HCT116 (cell line): ENCODE measurements around the gene TRIP13. TPM values are rescaled to one million over a fixed set of nuclear protein-coding genes. Genes with fewer than 3 reads are reported as not detected.

Experiments
- ATAC-seq: fragments of 200-7000 bp; cut with Tn5 transposase; 2 replicates; pipeline ENCODE4 v1.9.1; 2020; ENCODE audit warnings: mild to moderate bottlenecking, moderate library complexity
- BruUV-seq: library from RNA; stranded (reverse); fragments of 400-500 nt; replicated peaks from 2 replicates; lab custom pipeline; 2021; lab: Mats Ljungman, UMichigan
- CTCF ChIA-PET: fragments of 300-600 bp; sonication (Branson Sonifier 250); formaldehyde crosslinking; loops from one replicate; lab custom pipeline; 2021; ENCODE audit warnings: antibody characterized with exemption; lab: Charles Lee
- POLR2A ChIA-PET: fragments of 300-600, 350-600 bp; sonication (Branson Sonifier 250); formaldehyde crosslinking; loops from one replicate; lab custom pipeline; 2021; ENCODE audit warnings: antibody characterized with exemption; lab: Charles Lee
- RAD21 ChIA-PET, 2 experiments: fragments of 300-600 bp; sonication (Branson Sonifier 250); formaldehyde crosslinking; loops; one replicate each; lab custom pipeline; 2023; ENCODE audit warnings: low total read pairs in 2 of 2; ENCODE audit not compliant: uncharacterized antibody in 2 of 2, unreplicated experiment in 2 of 2, low non-redundant PET in 1 of 2; lab: Charles Lee
- DNase-seq: peaks from one replicate; pipeline ENCODE4 v3.0.0-alpha.2; 2010; ENCODE audit warnings: low read depth, low spot score
- H2AFZ ChIP-seq: fragments of 200-600 bp; shearing (Covaris generic), sonication (generic); 2 replicates; pipeline ENCODE4 v1.6.1; 2017; ENCODE audit warnings: low read depth, mixed run types, mixed read lengths, antibody characterized with exemption, low read length; ENCODE audit not compliant: poor library complexity, severe bottlenecking
- H3K27ac ChIP-seq: 2 replicates; pipeline ENCODE4 v1.5.1; 2012; ENCODE audit warnings: low read depth, low read length
- H3K27me3 ChIP-seq: fragments of 200-600 bp; sonication (generic); 2 replicates; pipeline ENCODE4 v1.6.1; 2016; ENCODE audit warnings: mixed run types, low read length, mixed read lengths; ENCODE audit not compliant: insufficient read depth
- H3K36me3 ChIP-seq, 2 experiments: fragments of 200-500 bp in 1 of 2; fragments of 200-600 bp in 1 of 2; sonication (Bioruptor generic) in 1 of 2; sonication (generic) in 1 of 2; 2 replicates each; pipeline versions ENCODE4 v1.5.1 to v1.6.1; 2014 to 2016; ENCODE audit warnings: low read length in 2 of 2, inconsistent platforms in 1 of 2, mixed read lengths in 1 of 2, mixed run types in 1 of 2; ENCODE audit not compliant: insufficient read depth in 2 of 2, control insufficient read depth in 1 of 2
- H3K4me1 ChIP-seq, 2 experiments: fragments of 200-600 bp in 1 of 2; sonication (generic) in 1 of 2; 2 replicates each; pipeline versions ENCODE4 v1.5.1 to v1.6.1; 2012 to 2017; ENCODE audit warnings: low read length in 2 of 2, inconsistent platforms in 1 of 2, mild to moderate bottlenecking in 1 of 2, mixed read lengths in 1 of 2, mixed run types in 1 of 2, moderate library complexity in 1 of 2; ENCODE audit not compliant: insufficient read depth in 2 of 2, control insufficient read depth in 1 of 2
- H3K4me2 ChIP-seq: fragments of 200-600 bp; sonication (generic); 2 replicates; pipeline ENCODE4 v1.6.1; 2017; ENCODE audit warnings: mixed run types, low read length, mixed read lengths
- H3K4me3 ChIP-seq, 2 experiments: fragments of 200-600 bp in 1 of 2; sonication (generic) in 1 of 2; replicated peaks in 1 of 2; 2 replicates each; pipeline ENCODE4 v1.5.1; 2011 to 2016; ENCODE audit warnings: low read length in 2 of 2, control low read depth in 1 of 2, low read depth in 1 of 2, mild to moderate bottlenecking in 1 of 2, mixed read lengths in 1 of 2, mixed run types in 1 of 2
- H3K79me2 ChIP-seq: fragments of 200-600 bp; sonication (generic); 2 replicates; pipeline ENCODE4 v1.6.1; 2017; ENCODE audit warnings: mild to moderate bottlenecking, mixed run types, low read length, moderate library complexity, mixed read lengths; ENCODE audit not compliant: insufficient read depth
- H3K9ac ChIP-seq: fragments of 200-600 bp; sonication (generic); 2 replicates; pipeline ENCODE4 v1.6.1; 2016; ENCODE audit warnings: low read length, mixed read lengths
- H3K9me2 ChIP-seq: fragments of 200-600 bp; sonication (generic), shearing (Covaris generic); 2 replicates; pipeline ENCODE4 v1.6.1; 2017; ENCODE audit warnings: mixed run types, mild to moderate bottlenecking, moderate library complexity; ENCODE audit not compliant: insufficient read depth
- H3K9me3 ChIP-seq, 2 experiments: fragments of 200-500 bp in 1 of 2; fragments of 200-600 bp in 1 of 2; sonication (Bioruptor generic) in 1 of 2; sonication (generic) in 1 of 2; 2 replicates each; pipeline ENCODE4 v1.6.1; 2014 to 2017; ENCODE audit warnings: low read length in 2 of 2, mixed read lengths in 2 of 2, inconsistent platforms in 1 of 2, low read depth in 1 of 2, mild to moderate bottlenecking in 1 of 2, mixed run types in 1 of 2, moderate library complexity in 1 of 2; ENCODE audit not compliant: control insufficient read depth in 1 of 2, insufficient read depth in 1 of 2
- H4K20me1 ChIP-seq: fragments of 200-600 bp; sonication (generic), shearing (Covaris generic); 2 replicates; pipeline ENCODE4 v1.6.1; 2017; ENCODE audit warnings: mixed run types, mild to moderate bottlenecking, moderate library complexity; ENCODE audit not compliant: insufficient read depth
- CBX3 ChIP-seq: IDR thresholded peaks from 2 replicates; pipeline ENCODE4 v1.6.1; 2012; ENCODE audit warnings: low read depth
- CEBPB ChIP-seq: IDR thresholded peaks from 2 replicates; pipeline ENCODE4 v1.6.1; 2012; ENCODE audit warnings: low read depth
- EGR1 ChIP-seq: IDR thresholded peaks from 2 replicates; pipeline ENCODE4 v1.6.1; 2012; ENCODE audit warnings: low read depth
- ELF1 ChIP-seq: IDR thresholded peaks from 2 replicates; pipeline ENCODE4 v1.6.1; 2012; ENCODE audit warnings: low read depth, borderline replicate concordance
- FOSL1 ChIP-seq: IDR thresholded peaks from 2 replicates; pipeline ENCODE4 v1.6.1; 2012; ENCODE audit warnings: low read depth
- JUND ChIP-seq: IDR thresholded peaks from 2 replicates; pipeline ENCODE4 v1.6.1; 2012
- POLR2A ChIP-seq: IDR thresholded peaks from 2 replicates; pipeline ENCODE4 v1.7.0; 2011; ENCODE audit warnings: borderline replicate concordance; ENCODE audit not compliant: insufficient read depth, insufficient read length; ENCODE audit errors: extremely low read depth
- POLR2AphosphoS5 ChIP-seq: IDR thresholded peaks from 2 replicates; pipeline ENCODE4 v1.6.1; 2011; ENCODE audit warnings: mild to moderate bottlenecking, low read depth, low read length, moderate library complexity
- RAD21 ChIP-seq: IDR thresholded peaks from 2 replicates; pipeline ENCODE4 v1.6.1; 2012; ENCODE audit warnings: low read depth, mild to moderate bottlenecking
- SIN3A ChIP-seq: IDR thresholded peaks from 2 replicates; pipeline ENCODE4 v1.6.1; 2012; ENCODE audit warnings: low read depth
- SP1 ChIP-seq: IDR thresholded peaks from 2 replicates; pipeline ENCODE4 v1.6.1; 2012; ENCODE audit warnings: low read depth
- SRF ChIP-seq: IDR thresholded peaks from 2 replicates; pipeline ENCODE4 v1.6.1; 2012; ENCODE audit warnings: low read depth
- YY1 ChIP-seq: IDR thresholded peaks from 2 replicates; pipeline ENCODE4 v1.6.1; 2011; ENCODE audit warnings: low read length, low read depth, moderate library complexity, mild to moderate bottlenecking; ENCODE audit not compliant: insufficient replicate concordance; ENCODE audit errors: extremely low read depth
- ZFX ChIP-seq: fragments of 450-650 bp; IDR thresholded peaks from 2 replicates; pipeline ENCODE4 v1.6.1; 2017
- ZNF274 ChIP-seq: fragments of 200-500 bp; sonication (Bioruptor generic); IDR thresholded peaks from 2 replicates; pipeline ENCODE4 v1.6.1; 2014; ENCODE audit warnings: mild to moderate bottlenecking, low read depth, low read length, inconsistent platforms
- intact Hi-C: fragments of 100-400 bp; cut with micrococcal nuclease; formaldehyde crosslinking; loops from 2 replicates; pipeline ENCODE4 v1.10.0; 2022
- total RNA-seq: library from RNA; stranded (reverse); gene quantifications from one replicate; pipeline ENCODE4 v1.2.1, GENCODE V29; 2021; ENCODE audit not compliant: unreplicated experiment
- TF ChIP-seq, protein P1 (sequence below), 3 experiments: fragments of 200-600 bp in 1 of 3; sonication (generic) in 1 of 3; IDR thresholded peaks in 2 of 3; conservative IDR thresholded peaks in 1 of 3; 2 replicates each; pipeline ENCODE4 v1.5.1; 2012 to 2017; ENCODE audit warnings: low read depth in 2 of 3, low read length in 2 of 3, antibody characterized with exemption in 1 of 3, borderline replicate concordance in 1 of 3, control low read depth in 1 of 3, mild to moderate bottlenecking in 1 of 3, mixed read lengths in 1 of 3, mixed run types in 1 of 3, moderate library complexity in 1 of 3; ENCODE audit not compliant: insufficient read depth in 1 of 3
- TF ChIP-seq, protein P2 (sequence below): IDR thresholded peaks from 2 replicates; pipeline ENCODE4 v1.6.1; 2012

Gene TRIP13
- total RNA-seq, 1 experiment from 2014 or later = 45.0 TPM

DNA sequence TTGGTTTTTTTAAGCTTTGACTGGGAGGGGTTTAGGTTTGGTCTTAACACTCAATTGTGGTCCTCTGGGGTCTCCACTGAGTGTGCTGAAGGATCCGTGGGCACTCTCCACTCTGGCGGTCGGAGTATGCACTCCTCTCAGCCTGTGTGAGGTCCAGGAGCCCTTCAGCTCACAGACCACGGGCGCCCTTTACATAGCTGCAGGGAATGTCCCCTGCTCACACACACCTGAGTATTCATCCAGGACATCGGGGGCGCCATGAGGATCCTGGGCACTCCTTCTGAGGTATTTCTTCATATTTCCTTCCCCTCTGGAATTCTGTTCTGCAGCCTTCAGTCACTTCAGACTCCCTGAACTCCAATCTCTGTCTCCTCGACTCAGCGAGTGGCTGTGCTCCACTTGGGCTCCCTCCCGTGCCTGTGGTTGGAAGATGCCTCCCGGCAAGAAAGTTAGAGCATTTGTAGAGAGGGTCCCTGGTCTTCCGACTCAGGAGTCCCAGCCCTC lies 12.5 kb downstream of the TRIP13 start:
- intact Hi-C loops = loop anchor here (10.0 kb wide), 1 partner anchor 460 kb away; the partner anchor contains the start of gene EXOC3
- Histone ChIP-seq H4K20me1 (peaks cover 5% of the 10 kb centered on the region; the same call in 1 of the 2 replicates), H2AFZ (no peak overlapping the region), H3K79me2 (peaks cover 20% of the 10 kb centered on the region; the same call in 1 of the 2 replicates), H3K4me2 (no peak overlapping the region), H3K9me2 (no peaks in the 10 kb centered on the region), H3K4me3 (no peak overlapping the region), H3K4me1 (no peaks in the 10 kb centered on the region), H3K36me3 (peaks cover 37 to 60% of the 10 kb centered on the region in 2 experiments), H3K27me3 (no peaks in the 10 kb centered on the region), H3K9ac (no peak overlapping the region), H3K27ac (no peak overlapping the region), H3K9me3 (no peaks in the 10 kb centered on the region)
- ChIA-PET CTCF (no interaction called here), RAD21 (no interaction called here), POLR2A (no interaction called here)
- no peak for DNase-seq
- no TSS peak for BruUV-seq
- ATAC-seq = no peak
- TF ChIP-seq YY1 = no peak
- no peak for TF ChIP-seq SIN3A
- no peak for TF ChIP-seq ZNF274
- TF ChIP-seq ZFX = no peak
- TF ChIP-seq SRF = no peak
- TF ChIP-seq POLR2A = no peak
- TF ChIP-seq, protein P1, sequence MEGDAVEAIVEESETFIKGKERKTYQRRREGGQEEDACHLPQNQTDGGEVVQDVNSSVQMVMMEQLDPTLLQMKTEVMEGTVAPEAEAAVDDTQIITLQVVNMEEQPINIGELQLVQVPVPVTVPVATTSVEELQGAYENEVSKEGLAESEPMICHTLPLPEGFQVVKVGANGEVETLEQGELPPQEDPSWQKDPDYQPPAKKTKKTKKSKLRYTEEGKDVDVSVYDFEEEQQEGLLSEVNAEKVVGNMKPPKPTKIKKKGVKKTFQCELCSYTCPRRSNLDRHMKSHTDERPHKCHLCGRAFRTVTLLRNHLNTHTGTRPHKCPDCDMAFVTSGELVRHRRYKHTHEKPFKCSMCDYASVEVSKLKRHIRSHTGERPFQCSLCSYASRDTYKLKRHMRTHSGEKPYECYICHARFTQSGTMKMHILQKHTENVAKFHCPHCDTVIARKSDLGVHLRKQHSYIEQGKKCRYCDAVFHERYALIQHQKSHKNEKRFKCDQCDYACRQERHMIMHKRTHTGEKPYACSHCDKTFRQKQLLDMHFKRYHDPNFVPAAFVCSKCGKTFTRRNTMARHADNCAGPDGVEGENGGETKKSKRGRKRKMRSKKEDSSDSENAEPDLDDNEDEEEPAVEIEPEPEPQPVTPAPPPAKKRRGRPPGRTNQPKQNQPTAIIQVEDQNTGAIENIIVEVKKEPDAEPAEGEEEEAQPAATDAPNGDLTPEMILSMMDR (IDR thresholded peaks at IDR 0.05 in 2 of 3, conservative IDR thresholded peaks at IDR 0.05 in 1 of 3; ENCODE audit: borderline replicate concordance in 1 of 3, insufficient read depth in 1 of 3, low read depth in 2 of 3, low read length in 2 of 3) = no peak
- TF ChIP-seq EGR1 = no peak
- no peak for TF ChIP-seq CBX3
- no peak for TF ChIP-seq ELF1
- no peak for TF ChIP-seq SP1
- no peak for TF ChIP-seq RAD21
- no peak for TF ChIP-seq POLR2AphosphoS5
- no peak for TF ChIP-seq FOSL1
- TF ChIP-seq, protein P2, sequence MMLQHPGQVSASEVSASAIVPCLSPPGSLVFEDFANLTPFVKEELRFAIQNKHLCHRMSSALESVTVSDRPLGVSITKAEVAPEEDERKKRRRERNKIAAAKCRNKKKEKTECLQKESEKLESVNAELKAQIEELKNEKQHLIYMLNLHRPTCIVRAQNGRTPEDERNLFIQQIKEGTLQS = no peak
- no peak for TF ChIP-seq CEBPB
- TF ChIP-seq JUND = no peak
